Stimulated activated CD4-positive, alpha-beta T cell treated with anti-CD3 and anti-CD28 coated beads, Interleukin-1b, Interleukin-23, amount 100 ng/mL, for 24 hours (primary cell): ENCODE data around the gene RAPGEF4.
A peak's percentile ranks its signal among the peaks of the same experiment; 100 is the strongest.

ENCODE experiments used
- DNase-seq, 4 experiments: peaks; one replicate each; pipeline ENCODE4 v3.0.0-alpha.2; 2020; ENCODE audit warnings: low read depth in 4 of 4, low spot score in 1 of 4

RAPGEF4 gene

GRCh38 chr2:173056705-173057364 lies 321.2 kb downstream of the RAPGEF4 start:
- DNase-seq, result no peak

GRCh38 chr2:173058097-173058496 lies 322.5 kb downstream of the RAPGEF4 start:
- DNase-seq, result no peak

GRCh38 chr2:173058673-173059072 lies 323.0 kb downstream of the RAPGEF4 start:
- no peak for DNase-seq

- DNase-seq, result no peak
Measured at GRCh38 chr2:173059292-173059691, 323.6 kb downstream of the RAPGEF4 start.

- DNase-seq, result no peak
Measured at GRCh38 chr2:173059971-173060461, 324.4 kb downstream of the RAPGEF4 start.

GRCh38 chr2:173062801-173063200 lies 327.2 kb downstream of the RAPGEF4 start:
- no peak for DNase-seq

GRCh38 chr2:173064151-173064805 lies 328.6 kb downstream of the RAPGEF4 start:
- no peak for DNase-seq

- no peak for DNase-seq
Measured at GRCh38 chr2:173066887-173067676, 331.4 kb downstream of the RAPGEF4 start.

- DNase-seq, result no peak
Measured at GRCh38 chr2:173075056-173075780, 339.6 kb downstream of the RAPGEF4 start.

GRCh38 chr2:173075781-173076580 lies 340.3 kb downstream of the RAPGEF4 start, which contains the start of gene MAP3K20:
Gene MAP3K20, plus strand, starts transcription at chr2:173075846. Its CDS starts 15,186 bp downstream, at chr2:173091032.
- DNase-seq, result peak in 2 of 4 experiments; percentile 31 to 43

- peak in 1 of 4 experiments; percentile 14 for DNase-seq
Measured at GRCh38 chr2:173076581-173077345, 341.1 kb downstream of the RAPGEF4 start.

- no peak for DNase-seq
Measured at GRCh38 chr2:173077506-173078177, 342.0 kb downstream of the RAPGEF4 start.

GRCh38 chr2:173079141-173079540 lies 343.5 kb downstream of the RAPGEF4 start:
- DNase-seq, result no peak

GRCh38 chr2:173079973-173080860 lies 344.6 kb downstream of the RAPGEF4 start:
- no peak for DNase-seq

GRCh38 chr2:173086518-173087213 lies 351.0 kb downstream of the RAPGEF4 start:
- no peak for DNase-seq

- no peak for DNase-seq
Measured at GRCh38 chr2:173087214-173087581, 351.6 kb downstream of the RAPGEF4 start.

- DNase-seq, result no peak
Measured at GRCh38 chr2:173087793-173088496, 352.3 kb downstream of the RAPGEF4 start.
